Fibroblast of the aortic adventitia (primary cell): ENCODE results near the gene ERC1. TPM values are rescaled to one million over a fixed set of nuclear protein-coding genes. Genes with fewer than 3 reads are reported as not detected.

Experiments used
- DNase-seq: peaks from one replicate; pipeline ENCODE4 v3.0.0-alpha.2; 2010; ENCODE audit warnings: low read depth
- H3K4me3 ChIP-seq: 2 replicates; pipeline ENCODE4 v1.5.1; 2011; ENCODE audit warnings: low read depth, mild to moderate bottlenecking, control low read depth, low read length, moderate library complexity
- total RNA-seq: library from RNA; depleted of rRNA; stranded (reverse); fragments of >200 nt; gene quantifications from 2 replicates; pipeline ENCODE4 v1.2.3, GENCODE V29; 2012; ENCODE audit warnings: low replicate concordance
- TF ChIP-seq, protein P1 (sequence below): IDR thresholded peaks from 2 replicates; pipeline ENCODE4 v1.5.1; 2011; ENCODE audit warnings: mild to moderate bottlenecking, low read length, control low read depth, inconsistent platforms; ENCODE audit not compliant: insufficient read depth

Gene ERC1
- total RNA-seq, 1 donor = 50.9 TPM

DNA sequence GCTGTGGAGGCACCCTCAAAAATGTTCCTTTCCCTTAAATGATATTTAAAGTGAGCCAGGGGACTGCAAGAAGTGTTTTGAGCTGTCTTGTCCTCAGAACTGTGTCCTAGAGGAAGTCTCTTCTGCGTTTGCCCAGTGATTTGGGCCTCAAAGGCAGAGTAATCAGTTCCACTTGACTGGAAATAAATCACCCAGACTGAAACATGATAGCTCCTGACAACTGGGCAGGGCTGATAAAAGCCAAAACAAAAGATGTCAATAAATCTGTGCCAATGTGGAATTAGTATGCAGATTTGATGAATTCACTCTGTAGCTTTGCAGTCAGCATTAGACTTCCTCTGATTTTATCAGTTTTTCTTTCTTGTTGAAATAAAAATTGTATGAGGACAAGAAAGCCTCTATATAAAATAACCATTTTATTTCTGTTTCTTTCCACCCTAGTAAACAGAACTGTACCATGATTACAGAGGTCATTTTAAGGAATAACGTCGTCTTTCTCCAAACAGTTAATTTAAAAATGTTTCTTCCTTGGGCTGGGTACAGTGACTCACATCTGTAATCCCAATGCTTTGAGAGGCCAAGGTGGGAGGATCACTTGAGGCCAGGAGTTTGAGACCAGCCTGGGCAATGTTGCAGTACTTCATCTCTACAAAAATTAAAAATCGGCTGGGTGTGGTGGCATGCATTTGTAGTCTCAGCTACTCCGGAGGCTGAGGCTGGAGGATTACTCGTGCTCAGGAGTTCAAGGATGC lies 180.8 kb downstream of the ERC1 start:
- no peak for DNase-seq
- no peak overlapping the region for H3K4me3 ChIP-seq
- TF ChIP-seq, protein P1, sequence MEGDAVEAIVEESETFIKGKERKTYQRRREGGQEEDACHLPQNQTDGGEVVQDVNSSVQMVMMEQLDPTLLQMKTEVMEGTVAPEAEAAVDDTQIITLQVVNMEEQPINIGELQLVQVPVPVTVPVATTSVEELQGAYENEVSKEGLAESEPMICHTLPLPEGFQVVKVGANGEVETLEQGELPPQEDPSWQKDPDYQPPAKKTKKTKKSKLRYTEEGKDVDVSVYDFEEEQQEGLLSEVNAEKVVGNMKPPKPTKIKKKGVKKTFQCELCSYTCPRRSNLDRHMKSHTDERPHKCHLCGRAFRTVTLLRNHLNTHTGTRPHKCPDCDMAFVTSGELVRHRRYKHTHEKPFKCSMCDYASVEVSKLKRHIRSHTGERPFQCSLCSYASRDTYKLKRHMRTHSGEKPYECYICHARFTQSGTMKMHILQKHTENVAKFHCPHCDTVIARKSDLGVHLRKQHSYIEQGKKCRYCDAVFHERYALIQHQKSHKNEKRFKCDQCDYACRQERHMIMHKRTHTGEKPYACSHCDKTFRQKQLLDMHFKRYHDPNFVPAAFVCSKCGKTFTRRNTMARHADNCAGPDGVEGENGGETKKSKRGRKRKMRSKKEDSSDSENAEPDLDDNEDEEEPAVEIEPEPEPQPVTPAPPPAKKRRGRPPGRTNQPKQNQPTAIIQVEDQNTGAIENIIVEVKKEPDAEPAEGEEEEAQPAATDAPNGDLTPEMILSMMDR = no peak

DNA sequence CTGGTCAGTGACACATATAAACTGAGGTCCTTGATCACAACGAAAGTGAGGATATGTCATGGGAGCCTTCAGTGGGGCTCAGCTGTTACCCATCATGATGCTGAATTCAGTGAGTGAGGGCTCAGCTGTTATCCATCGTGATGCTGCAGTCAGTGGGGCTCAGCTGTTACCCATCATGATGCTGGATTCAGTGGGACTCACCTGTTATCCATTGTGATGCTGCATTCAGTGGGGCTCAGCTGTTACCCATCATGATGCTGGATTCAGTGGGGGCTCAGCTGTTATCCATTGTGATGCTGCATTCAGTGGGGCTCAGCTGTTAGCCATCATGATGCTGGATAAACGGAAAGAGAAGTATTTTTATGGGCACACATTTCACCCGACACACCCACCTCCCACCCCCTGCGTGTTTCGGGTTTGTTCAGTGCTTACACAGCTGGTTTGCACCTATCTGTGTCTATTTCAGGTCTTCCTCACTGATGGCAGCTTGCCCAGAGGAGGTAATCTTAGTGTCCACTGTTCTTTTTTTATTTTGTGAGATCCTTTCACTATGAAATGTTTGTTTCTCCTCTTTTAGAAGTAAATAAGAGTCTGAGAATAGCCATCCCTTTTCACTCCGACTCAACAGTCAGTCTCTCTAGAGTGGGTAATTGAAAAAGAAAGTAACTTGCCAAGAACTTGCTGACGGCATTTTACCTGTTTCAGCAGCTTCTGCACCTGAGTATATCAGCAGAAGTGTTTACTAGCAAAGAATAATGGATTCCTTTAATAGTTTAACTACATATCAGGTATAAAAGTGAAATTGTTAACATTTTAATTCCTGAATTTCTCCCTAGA lies 183.0 kb downstream of the ERC1 start:
- H3K4me3 ChIP-seq = no peak overlapping the region
- DNase-seq = no peak
- TF ChIP-seq, protein P1 = no peak

DNA sequence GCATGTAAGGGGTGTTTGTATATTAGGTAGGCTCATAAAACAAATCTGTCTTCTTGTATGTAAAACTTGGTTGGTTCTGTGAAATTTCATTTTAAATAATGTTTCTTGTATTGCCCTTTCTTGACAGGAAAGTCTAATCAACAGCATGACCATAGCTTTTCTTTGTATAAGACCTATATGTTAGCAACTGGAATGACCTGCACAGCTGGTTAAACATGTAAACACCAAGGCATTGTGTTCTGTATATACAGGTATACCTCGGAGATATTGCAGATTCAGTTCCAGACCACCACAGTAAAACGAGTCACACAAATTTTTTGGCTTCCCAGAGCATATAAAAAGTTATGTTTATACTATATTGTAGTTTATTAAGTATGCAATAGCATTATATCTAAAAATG lies 183.6 kb downstream of the ERC1 start:
- H3K4me3 ChIP-seq = no peak overlapping the region
- no peak for DNase-seq
- TF ChIP-seq, protein P1 = no peak

DNA sequence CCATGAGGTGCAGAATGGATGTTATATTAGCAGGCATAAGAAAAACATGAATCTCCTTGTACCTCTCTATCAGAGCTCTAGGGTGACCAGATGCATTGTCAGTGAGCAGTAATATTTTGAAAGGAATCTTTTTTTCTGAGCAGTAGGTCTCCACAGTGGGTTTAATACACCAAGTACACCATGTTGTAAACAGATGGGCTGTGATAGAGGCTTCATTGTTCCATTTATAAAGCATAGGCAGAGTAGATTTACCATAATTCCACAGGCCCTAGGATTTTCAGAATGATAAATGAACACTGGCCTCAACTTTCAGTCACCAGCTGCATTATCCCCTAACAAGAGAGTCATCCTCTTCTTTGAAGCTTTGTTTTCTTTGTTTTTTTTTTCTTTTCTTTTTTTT lies 185.2 kb downstream of the ERC1 start:
- no peak overlapping the region for H3K4me3 ChIP-seq
- no peak for DNase-seq
- TF ChIP-seq, protein P1 = no peak

DNA sequence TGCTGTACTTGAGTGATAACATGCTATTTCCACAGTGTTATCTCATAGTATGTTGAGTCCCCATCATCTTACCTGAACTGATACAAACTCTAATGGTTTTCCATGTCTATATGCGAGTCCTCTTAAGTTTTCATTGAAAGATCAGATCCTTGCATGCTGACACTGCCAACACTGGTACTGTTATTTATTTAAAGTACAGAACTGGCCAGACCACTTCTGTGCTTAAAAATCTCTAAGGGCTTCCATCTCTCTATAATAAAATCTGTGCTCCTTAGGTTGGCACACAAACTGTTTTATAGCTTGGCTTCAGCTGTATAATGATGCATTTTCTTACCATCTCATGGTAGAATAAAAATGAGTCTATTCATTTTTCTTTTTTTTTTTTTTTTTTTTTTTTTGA lies 188.1 kb downstream of the ERC1 start:
- no peak for DNase-seq
- TF ChIP-seq, protein P1 = no peak
- H3K4me3 ChIP-seq = no peak overlapping the region

DNA sequence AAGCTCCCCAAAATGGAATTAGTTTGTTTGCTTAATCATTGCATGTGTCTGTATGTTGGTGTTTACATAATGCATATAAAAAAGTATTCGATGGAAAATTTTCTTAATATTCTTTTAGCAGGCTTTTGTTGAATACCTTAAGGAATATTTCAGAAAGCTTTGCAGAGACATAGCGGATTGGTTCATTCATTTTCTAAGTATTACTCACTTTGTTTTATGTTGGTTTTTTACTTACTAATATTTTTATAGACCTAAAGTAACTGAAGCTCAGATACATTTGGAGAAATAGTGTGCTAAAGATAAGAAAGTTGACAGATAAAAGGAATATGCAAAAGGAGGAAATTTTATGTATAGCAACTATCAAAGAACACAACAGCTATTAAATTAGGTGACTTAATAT lies 191.0 kb downstream of the ERC1 start:
- DNase-seq = no peak
- TF ChIP-seq, protein P1 = no peak
- H3K4me3 ChIP-seq = no peak overlapping the region
